LNCaP clone FGC (cell line): ENCODE data around the gene ANKZF1.

ENCODE experiments used
- DNase-seq: peaks from one replicate; pipeline ENCODE4 v3.0.0-alpha.2; 2011; ENCODE audit warnings: low read depth
- H3K4me3 ChIP-seq: 2 replicates; pipeline ENCODE4 v1.5.1; 2011; ENCODE audit warnings: mild to moderate bottlenecking, low read depth, low read length, control low read depth
- CTCF ChIP-seq: IDR thresholded peaks from 2 replicates; pipeline ENCODE4 v1.5.1; 2012; ENCODE audit warnings: mild to moderate bottlenecking; ENCODE audit not compliant: control insufficient read depth, insufficient read depth; ENCODE audit errors: extremely low read depth

The ANKZF1 gene

GRCh38 chr2:219204425-219205164 lies 25.0 kb upstream of the ANKZF1 start:
- no peak for DNase-seq
- TF ChIP-seq CTCF = no peak
- H3K4me3 ChIP-seq = no peak overlapping the region

DNA sequence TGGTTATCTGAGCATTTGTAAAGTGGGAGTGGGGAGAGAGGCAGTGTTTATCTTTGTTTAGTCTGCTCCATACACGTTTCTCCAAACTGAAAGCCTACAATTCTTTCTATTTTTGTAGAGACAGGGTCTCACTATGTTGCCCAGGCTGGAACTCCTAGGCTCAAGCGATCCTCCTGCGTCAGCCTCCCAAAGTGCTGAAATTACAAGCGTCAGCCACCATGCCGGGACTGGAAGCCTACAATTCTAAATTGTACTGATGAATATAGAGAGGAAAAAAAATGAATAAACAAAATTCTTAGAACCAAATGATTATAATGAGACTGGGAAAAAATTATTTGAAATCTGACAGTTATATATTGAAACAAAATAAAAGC lies 24.5 kb upstream of the ANKZF1 start:
- no peak for TF ChIP-seq CTCF
- H3K4me3 ChIP-seq = no peak overlapping the region
- no peak for DNase-seq

DNA sequence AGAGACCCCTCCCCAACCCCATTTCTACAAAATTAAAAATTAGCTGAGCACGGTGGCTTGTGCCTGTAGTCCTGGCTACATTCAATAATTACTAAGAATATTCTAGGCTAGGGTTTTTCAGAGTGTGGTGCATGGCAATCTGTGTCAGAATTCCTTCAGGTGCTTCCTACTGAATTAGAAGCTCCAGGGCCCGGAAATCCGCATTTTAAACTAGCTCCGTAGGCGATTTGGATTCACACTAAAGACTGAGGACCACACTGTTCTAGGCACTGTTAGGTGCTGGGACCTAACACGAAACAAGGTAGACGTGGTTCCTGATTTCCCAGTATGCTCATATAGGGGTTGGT lies 23.7 kb upstream of the ANKZF1 start:
- DNase-seq = no peak
- peak overlapping the region; percentile 74 for H3K4me3 ChIP-seq
- no peak for TF ChIP-seq CTCF

DNA sequence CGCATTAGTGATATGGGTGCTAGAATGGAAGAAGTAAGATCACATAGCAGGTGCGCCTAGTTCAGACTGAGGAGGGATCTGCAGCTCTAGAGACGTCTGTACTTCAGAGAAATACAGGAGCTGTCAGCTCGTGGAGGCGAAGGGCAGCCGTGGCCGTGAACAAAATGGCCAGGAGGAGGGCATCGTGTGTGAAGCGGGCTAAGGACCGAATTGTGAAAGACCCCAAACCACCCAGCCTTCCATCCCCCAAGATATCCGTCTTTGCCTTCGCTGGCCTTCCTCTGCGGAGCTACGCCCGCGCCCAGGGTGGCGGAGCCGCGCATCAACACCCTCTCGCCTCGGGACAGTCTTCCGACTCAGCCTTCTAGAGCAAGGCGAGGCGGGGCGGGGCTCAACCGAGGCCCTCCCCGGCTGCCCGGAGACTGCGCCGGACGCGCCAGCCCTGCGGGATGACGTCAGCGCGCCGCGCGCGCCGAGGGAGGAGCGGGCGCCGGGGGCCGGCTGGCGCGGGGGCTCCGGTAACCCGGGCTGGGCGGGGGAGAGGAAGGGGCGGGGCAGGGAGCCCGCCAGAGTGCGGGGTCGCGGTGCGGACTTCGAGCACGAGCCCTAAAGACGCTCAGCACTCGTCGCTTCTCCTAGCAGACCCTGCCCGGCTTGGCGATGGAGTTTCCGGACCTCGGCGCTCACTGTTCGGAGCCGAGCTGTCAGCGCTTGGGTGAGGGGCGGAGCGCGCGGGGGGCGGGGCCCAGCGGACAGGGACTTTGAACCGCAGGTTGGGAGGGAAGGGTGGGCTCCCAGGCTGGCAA lies 23.1 kb upstream of the ANKZF1 start, which contains the start of gene ZFAND2B:
Gene ZFAND2B, plus strand, starts transcription at position 455 of the 806 bp plus-strand sequence. Its CDS starts 206 bp downstream, at position 661.
- TF ChIP-seq CTCF = no peak
- H3K4me3 ChIP-seq = peak within 1 kb of the TSS; percentile 74
- DNase-seq = peak; percentile 54

DNA sequence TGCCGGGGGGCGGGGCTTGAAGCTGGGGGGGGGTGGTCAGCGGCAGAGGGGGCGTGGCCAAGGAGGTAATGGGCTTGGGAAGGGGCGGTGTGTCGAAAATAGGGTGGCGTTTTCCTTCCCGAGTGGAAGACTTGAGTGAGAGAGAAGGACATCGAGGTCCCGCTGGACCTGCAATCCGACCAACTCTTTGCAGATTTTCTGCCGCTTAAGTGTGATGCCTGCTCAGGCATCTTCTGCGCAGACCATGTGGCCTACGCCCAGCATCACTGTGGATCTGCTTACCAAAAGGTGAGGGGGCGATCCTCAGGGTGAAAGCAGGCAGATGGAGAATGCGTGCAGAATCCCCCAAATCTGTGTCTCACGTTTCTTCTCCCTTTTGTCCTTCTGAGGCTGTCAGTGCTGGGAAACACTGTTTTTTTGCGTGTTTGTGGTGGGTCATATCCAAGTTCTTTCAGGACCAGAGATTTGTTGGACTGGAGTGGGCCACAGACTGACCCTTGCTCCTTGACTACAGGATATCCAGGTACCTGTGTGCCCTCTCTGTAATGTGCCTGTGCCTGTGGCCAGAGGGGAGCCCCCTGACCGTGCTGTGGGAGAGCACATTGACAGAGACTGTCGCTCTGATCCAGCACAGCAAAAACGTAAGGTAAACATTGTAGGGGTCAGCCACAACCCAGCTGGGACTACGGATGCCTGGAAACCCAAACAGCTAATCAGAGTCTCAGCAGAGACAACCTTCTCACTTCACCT lies 22.3 kb upstream of the ANKZF1 start:
- DNase-seq = no peak
- TF ChIP-seq CTCF = no peak
- peak overlapping the region; percentile 74 for H3K4me3 ChIP-seq

DNA sequence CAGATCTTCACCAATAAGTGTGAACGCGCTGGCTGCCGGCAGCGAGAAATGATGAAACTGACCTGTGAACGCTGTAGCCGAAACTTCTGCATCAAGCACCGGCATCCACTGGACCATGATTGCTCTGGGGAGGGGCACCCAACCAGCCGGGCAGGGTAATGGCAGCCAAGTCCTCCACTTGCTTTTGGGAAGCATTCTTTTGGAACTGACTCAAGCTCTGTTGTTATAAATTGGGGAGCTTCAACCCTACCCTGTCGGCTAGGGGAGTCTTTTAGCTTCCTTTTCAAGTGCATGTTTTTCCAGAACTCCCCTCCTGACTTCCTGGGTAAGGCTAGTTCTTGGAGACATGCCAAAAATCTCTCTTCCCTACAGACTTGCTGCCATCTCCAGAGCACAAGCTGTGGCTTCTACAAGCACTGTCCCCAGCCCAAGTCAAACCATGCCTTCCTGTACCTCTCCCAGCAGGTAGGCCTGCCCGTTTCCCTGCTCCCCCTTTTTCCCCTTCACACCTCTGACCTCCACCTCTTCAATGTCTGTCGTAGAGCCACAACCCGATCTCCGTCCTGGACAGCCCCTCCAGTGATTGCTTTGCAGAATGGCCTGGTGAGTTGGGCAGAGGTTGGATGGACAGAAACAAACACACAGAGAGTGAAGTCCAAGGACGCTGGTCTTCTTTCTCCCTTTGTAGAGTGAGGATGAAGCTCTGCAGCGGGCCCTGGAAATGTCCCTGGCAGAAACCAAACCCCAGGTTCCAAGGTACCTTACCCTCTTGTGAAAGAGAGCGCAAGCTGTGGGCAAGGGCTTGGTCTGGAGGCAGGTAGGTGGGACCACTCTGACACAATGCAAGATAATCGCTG lies 21.5 kb upstream of the ANKZF1 start:
- no peak for TF ChIP-seq CTCF
- no peak overlapping the region; the same call in 1 of the 2 replicates for H3K4me3 ChIP-seq
- DNase-seq = no peak
